CD4-positive, CD25-positive, alpha-beta regulatory T cell (primary cell): ENCODE data around the gene SLC38A3. TPM values are rescaled to one million over a fixed set of nuclear protein-coding genes. Genes with fewer than 3 reads are reported as not detected.
A peak's percentile ranks its signal among the peaks of the same experiment; 100 is the strongest.

Experiments used
- ATAC-seq, 2 donors: fragments of 150-1000 bp; cut with Tn5 transposase; one replicate each; pipeline ENCODE4 v1.10.0; 2021; ENCODE audit warnings: low read depth in 2 of 2, moderate number of reproducible peaks in 2 of 2, moderate library complexity in 1 of 2
- DNase-seq, 3 donors: peaks; one replicate each; pipeline versions ENCODE4 v3.0.0 to v3.0.0-alpha.2; 2012 to 2022; ENCODE audit warnings: mixed read lengths in 1 of 3
- H3K27ac ChIP-seq: one replicate; pipeline ENCODE4 v1.7.0; 2013; ENCODE audit warnings: mild to moderate bottlenecking, low read length; ENCODE audit not compliant: insufficient read depth, poor library complexity, severe bottlenecking
- H3K27me3 ChIP-seq: one replicate; pipeline ENCODE4 v1.7.0; 2013; ENCODE audit warnings: low read length; ENCODE audit not compliant: control insufficient read depth, insufficient read depth
- H3K36me3 ChIP-seq: one replicate; pipeline ENCODE4 v1.7.0; 2013; ENCODE audit warnings: mild to moderate bottlenecking, low read length, moderate library complexity; ENCODE audit not compliant: control insufficient read depth, insufficient read depth
- H3K4me1 ChIP-seq: 2 replicates; pipeline ENCODE4 v1.7.0; 2013; ENCODE audit warnings: mild to moderate bottlenecking, low read length; ENCODE audit not compliant: insufficient read depth, control insufficient read depth, poor library complexity, severe bottlenecking
- H3K4me3 ChIP-seq: one replicate; pipeline ENCODE4 v1.7.0; 2013; ENCODE audit warnings: low read depth, mild to moderate bottlenecking, low read length, moderate library complexity
- H3K9me3 ChIP-seq, 2 experiments: 1 replicate in 1 of 2; 2 replicates in 1 of 2; pipeline ENCODE4 v1.7.0; 2013; ENCODE audit warnings: low read length in 2 of 2, mild to moderate bottlenecking in 1 of 2, moderate library complexity in 1 of 2; ENCODE audit not compliant: control insufficient read depth in 2 of 2
- H3K27ac Mint-ChIP-seq, 3 donors: one replicate each; pipeline ENCODE4 v1.8.0; 2020 to 2022; ENCODE audit warnings: mild to moderate bottlenecking in 3 of 3, mixed read lengths in 3 of 3, moderate library complexity in 2 of 3
- H3K27me3 Mint-ChIP-seq: one replicate; pipeline ENCODE4 v1.8.0; 2022; ENCODE audit warnings: mild to moderate bottlenecking, mixed read lengths
- H3K36me3 Mint-ChIP-seq: one replicate; pipeline ENCODE4 v1.8.0; 2020; ENCODE audit warnings: mixed read lengths
- H3K4me1 Mint-ChIP-seq, 4 donors: one replicate each; pipeline ENCODE4 v1.8.0; 2020 to 2022; ENCODE audit warnings: mixed read lengths in 4 of 4, mild to moderate bottlenecking in 1 of 4
- H3K4me3 Mint-ChIP-seq, 4 donors: one replicate each; pipeline ENCODE4 v1.8.0; 2020 to 2022; ENCODE audit warnings: mild to moderate bottlenecking in 4 of 4, mixed read lengths in 4 of 4, moderate library complexity in 3 of 4
- H3K9me3 Mint-ChIP-seq, 7 donors: one replicate each; pipeline ENCODE4 v1.8.0; 2020 to 2022; ENCODE audit warnings: mixed read lengths in 7 of 7, mild to moderate bottlenecking in 3 of 7, moderate library complexity in 2 of 7
- polyA plus RNA-seq, 4 donors: library from polyadenylated mRNA; unstranded; fragments of 300-500 nt; fragmentation: Illumina TruSeq; gene quantifications; one replicate each; pipeline ENCODE4 v1.2.3, GENCODE V29; 2021
- total RNA-seq: library from RNA; stranded (reverse); gene quantifications from one replicate; pipeline ENCODE4 v1.2.3, GENCODE V29; 2022

The SLC38A3 gene
- total and polyA plus RNA-seq, 5 donors from 2014 or later: not detected

DNA sequence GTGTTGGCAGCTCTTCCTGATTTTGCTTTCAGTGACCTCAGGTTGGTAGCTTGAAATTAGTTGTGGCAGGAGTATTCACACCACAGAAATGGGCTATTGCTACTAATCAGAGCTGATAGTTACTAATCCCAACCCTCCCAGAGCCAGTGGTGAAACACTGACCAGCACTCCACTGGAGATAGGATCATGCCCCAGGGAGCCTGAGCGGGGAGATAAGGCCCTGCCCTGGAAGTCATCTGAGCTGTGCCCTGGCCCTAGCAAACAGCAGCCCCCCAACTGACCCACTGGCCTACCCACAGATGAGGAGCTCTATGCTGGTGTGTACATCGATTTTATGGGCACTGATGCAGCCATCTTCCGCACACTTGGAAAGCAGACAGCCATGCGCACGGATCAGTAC is 23.1 kb upstream of the SLC38A3 start:
- no peaks in the 10 kb centered on the region for H3K4me1 ChIP-seq
- Mint-ChIP-seq H3K9me3 (peaks cover 0 to 2% (median 0%) of the 10 kb centered on the region in 7 donors), H3K36me3 (no peaks in the 10 kb centered on the region), H3K4me3 (no peak overlapping the region), H3K27ac (no peak overlapping the region), H3K27me3 (peaks cover 7% of the 10 kb centered on the region), H3K4me1 (no peaks in the 10 kb centered on the region)
- no peaks in the 10 kb centered on the region for H3K9me3 ChIP-seq
- H3K27me3 ChIP-seq: no peaks in the 10 kb centered on the region
- H3K4me3 ChIP-seq: no peak overlapping the region
- H3K27ac ChIP-seq: no peak overlapping the region
- ATAC-seq (no peak), DNase-seq (no peak)
- H3K36me3 ChIP-seq: no peaks in the 10 kb centered on the region

DNA sequence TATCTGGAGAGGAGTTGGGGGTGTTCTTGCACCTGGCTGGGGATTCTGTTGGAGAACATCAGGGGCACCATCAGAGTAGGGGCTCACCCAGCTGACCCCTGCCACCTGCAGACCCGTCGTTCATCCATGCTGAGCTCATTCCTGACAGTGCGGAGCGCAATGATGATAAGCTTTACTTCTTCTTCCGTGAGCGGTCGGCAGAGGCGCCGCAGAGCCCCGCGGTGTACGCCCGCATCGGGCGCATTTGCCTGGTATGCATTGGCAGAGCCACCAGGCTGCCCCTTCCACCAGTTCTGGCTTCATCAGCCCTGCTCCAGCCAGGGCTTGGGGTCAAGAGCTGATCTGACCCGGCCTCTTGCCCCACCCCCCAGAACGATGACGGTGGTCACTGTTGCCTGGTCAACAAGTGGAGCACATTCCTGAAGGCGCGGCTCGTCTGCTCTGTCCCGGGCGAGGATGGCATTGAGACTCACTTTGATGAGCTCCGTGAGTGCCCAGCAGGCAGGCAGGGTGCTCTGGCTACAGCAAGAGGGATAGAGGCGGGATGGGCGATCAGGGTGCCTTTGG is 22.5 kb upstream of the SLC38A3 start:
- Histone ChIP-seq H3K4me1 (no peaks in the 10 kb centered on the region), H3K9me3 (no peaks in the 10 kb centered on the region), H3K4me3 (no peak overlapping the region), H3K36me3 (no peaks in the 10 kb centered on the region), H3K27ac (no peak overlapping the region), H3K27me3 (no peaks in the 10 kb centered on the region)
- Mint-ChIP-seq H3K9me3 (peaks cover 0 to 2% (median 0%) of the 10 kb centered on the region in 7 donors), H3K4me1 (no peaks in the 10 kb centered on the region), H3K36me3 (no peaks in the 10 kb centered on the region), H3K27ac (no peak overlapping the region), H3K27me3 (peaks cover 7% of the 10 kb centered on the region), H3K4me3 (no peak overlapping the region)
- no peak for DNase-seq
- ATAC-seq: no peak

- no peak overlapping the region for H3K27ac Mint-ChIP-seq
- H3K4me1 Mint-ChIP-seq: no peaks in the 10 kb centered on the region
- no peaks in the 10 kb centered on the region for H3K36me3 Mint-ChIP-seq
- peaks cover 7% of the 10 kb centered on the region for H3K27me3 Mint-ChIP-seq
- Histone ChIP-seq H3K36me3 (no peaks in the 10 kb centered on the region), H3K4me1 (no peaks in the 10 kb centered on the region), H3K27me3 (no peaks in the 10 kb centered on the region), H3K27ac (no peak overlapping the region), H3K4me3 (no peak overlapping the region), H3K9me3 (no peaks in the 10 kb centered on the region)
- DNase-seq: no peak
- ATAC-seq: no peak
- peaks cover 0 to 2% (median 0%) of the 10 kb centered on the region in 7 donors for H3K9me3 Mint-ChIP-seq
- H3K4me3 Mint-ChIP-seq: no peak overlapping the region
Observed at GRCh38 chr3:50183755-50184154, 21.3 kb upstream of the SLC38A3 start.

GRCh38 chr3:50184242-50184978 is 20.7 kb upstream of the SLC38A3 start:
- Mint-ChIP-seq H3K27ac (no peak overlapping the region), H3K4me3 (no peak overlapping the region), H3K36me3 (no peaks in the 10 kb centered on the region), H3K4me1 (no peaks in the 10 kb centered on the region), H3K9me3 (peaks cover 0 to 2% (median 0%) of the 10 kb centered on the region in 7 donors), H3K27me3 (peaks cover 11% of the 10 kb centered on the region)
- H3K27me3 ChIP-seq: no peaks in the 10 kb centered on the region
- no peaks in the 10 kb centered on the region for H3K4me1 ChIP-seq
- no peak overlapping the region for H3K27ac ChIP-seq
- H3K36me3 ChIP-seq: no peaks in the 10 kb centered on the region
- ATAC-seq: no peak
- no peak for DNase-seq
- H3K9me3 ChIP-seq: no peaks in the 10 kb centered on the region
- no peak overlapping the region for H3K4me3 ChIP-seq

- Mint-ChIP-seq H3K36me3 (no peaks in the 10 kb centered on the region), H3K4me1 (no peaks in the 10 kb centered on the region), H3K4me3 (no peak overlapping the region), H3K27me3 (peaks cover 8% of the 10 kb centered on the region), H3K9me3 (peaks cover 0 to 2% (median 0%) of the 10 kb centered on the region in 7 donors), H3K27ac (no peak overlapping the region)
- DNase-seq: no peak
- H3K4me3 ChIP-seq: no peak overlapping the region
- H3K36me3 ChIP-seq: no peaks in the 10 kb centered on the region
- H3K9me3 ChIP-seq: no peaks in the 10 kb centered on the region
- no peaks in the 10 kb centered on the region for H3K27me3 ChIP-seq
- no peak for ATAC-seq
- no peak overlapping the region for H3K27ac ChIP-seq
- no peaks in the 10 kb centered on the region for H3K4me1 ChIP-seq
Observed at GRCh38 chr3:50185230-50185629, 19.8 kb upstream of the SLC38A3 start.

GRCh38 chr3:50186096-50186495 is 19.0 kb upstream of the SLC38A3 start:
- Mint-ChIP-seq H3K9me3 (peaks cover 0 to 2% (median 0%) of the 10 kb centered on the region in 7 donors), H3K27ac (no peak overlapping the region), H3K27me3 (peaks cover 4% of the 10 kb centered on the region), H3K36me3 (no peaks in the 10 kb centered on the region), H3K4me1 (no peaks in the 10 kb centered on the region), H3K4me3 (no peak overlapping the region)
- Histone ChIP-seq H3K27ac (no peak overlapping the region), H3K4me3 (no peak overlapping the region), H3K9me3 (no peaks in the 10 kb centered on the region), H3K36me3 (no peaks in the 10 kb centered on the region), H3K27me3 (no peaks in the 10 kb centered on the region), H3K4me1 (no peaks in the 10 kb centered on the region)
- DNase-seq (no peak), ATAC-seq (no peak)

GRCh38 chr3:50187750-50188149 is 17.3 kb upstream of the SLC38A3 start:
- Mint-ChIP-seq H3K4me3 (no peak overlapping the region), H3K27ac (no peak overlapping the region), H3K36me3 (no peaks in the 10 kb centered on the region), H3K4me1 (peaks cover 0 to 3% (median 1%) of the 10 kb centered on the region in 4 donors), H3K27me3 (peaks cover 8% of the 10 kb centered on the region), H3K9me3 (peaks cover 0 to 1% (median 0%) of the 10 kb centered on the region in 7 donors)
- Histone ChIP-seq H3K36me3 (no peaks in the 10 kb centered on the region), H3K9me3 (no peaks in the 10 kb centered on the region), H3K27ac (no peak overlapping the region), H3K4me1 (peaks cover 4% of the 10 kb centered on the region), H3K27me3 (no peaks in the 10 kb centered on the region), H3K4me3 (no peak overlapping the region)
- no peak for ATAC-seq
- DNase-seq: no peak

DNA sequence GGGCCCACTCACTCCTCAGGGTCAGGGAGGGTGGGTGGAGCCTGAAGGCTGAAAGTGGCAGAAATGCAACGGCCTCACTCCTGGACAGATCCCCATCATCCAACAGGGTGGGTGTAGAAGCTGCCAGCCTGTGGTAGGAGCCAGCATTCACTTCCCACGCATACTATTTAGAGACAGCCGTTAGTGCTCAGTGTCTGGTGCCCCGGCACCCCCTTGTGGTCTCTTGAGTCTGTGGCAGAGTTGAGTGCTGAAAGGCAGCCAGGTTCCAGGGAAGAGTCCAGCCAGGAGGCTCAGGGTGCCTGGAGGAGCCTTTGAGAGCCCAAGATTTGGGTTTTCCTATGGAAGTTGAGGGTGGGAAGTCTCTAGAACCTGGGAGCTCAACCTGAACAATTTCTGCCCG is 15.8 kb upstream of the SLC38A3 start:
- ATAC-seq: peak in 1 of 2 donors; percentile 23
- no peak overlapping the region for H3K27ac Mint-ChIP-seq
- peaks cover 11% of the 10 kb centered on the region for H3K27me3 Mint-ChIP-seq

More for the DNA sequence above, 15.8 kb upstream of the SLC38A3 start:
- no peak overlapping the region for H3K4me3 Mint-ChIP-seq
- H3K36me3 Mint-ChIP-seq: no peaks in the 10 kb centered on the region
- H3K9me3 Mint-ChIP-seq: peaks cover 0 to 1% (median 0%) of the 10 kb centered on the region in 7 donors
- peak in 1 of 3 donors; percentile 54 for DNase-seq
- Histone ChIP-seq H3K9me3 (no peaks in the 10 kb centered on the region), H3K27ac (no peak overlapping the region), H3K4me1 (peaks cover 19% of the 10 kb centered on the region), H3K36me3 (no peaks in the 10 kb centered on the region), H3K4me3 (no peak overlapping the region), H3K27me3 (no peaks in the 10 kb centered on the region)
- H3K4me1 Mint-ChIP-seq: peaks cover 0 to 11% (median 2%) of the 10 kb centered on the region in 4 donors
